SK-N-SH treated with all-trans-retinoic acid at 6 μM for 48 hours (cell line): Measurements from ENCODE around the gene CFAP58.

Experiments
- ATAC-seq: fragments of 200-7000 bp; cut with Tn5 transposase; 3 replicates; pipeline ENCODE4 v1.9.1; 2020; ENCODE audit warnings: mild to moderate bottlenecking, moderate library complexity
- ARNTL ChIP-seq: fragments of 450-650 bp; formaldehyde crosslinking; IDR thresholded peaks from 2 replicates; pipeline ENCODE4 v1.5.0; 2020; ENCODE audit warnings: low read depth, mild to moderate bottlenecking, moderate library complexity, borderline replicate concordance
- BACH2 ChIP-seq: fragments of 250-450 bp; sonication (Bioruptor Pico); IDR thresholded peaks from 2 replicates; pipeline ENCODE4 v1.9.0; 2021; ENCODE audit warnings: mild to moderate bottlenecking, borderline replicate concordance
- CREB5 ChIP-seq: fragments of 250-450 bp; sonication (Bioruptor Pico); IDR thresholded peaks from 2 replicates; pipeline ENCODE4 v1.5.1; 2020; ENCODE audit warnings: low read depth, mild to moderate bottlenecking, moderate library complexity
- CSDC2 ChIP-seq: fragments of 250-450 bp; sonication (Bioruptor Pico); IDR thresholded peaks from 2 replicates; pipeline ENCODE4 v1.5.0; 2020; ENCODE audit warnings: mild to moderate bottlenecking, moderate library complexity
- ESRRG ChIP-seq: fragments of 250-450 bp; sonication (Bioruptor Pico); IDR thresholded peaks from 2 replicates; pipeline ENCODE4 v1.6.1; 2021; ENCODE audit warnings: mild to moderate bottlenecking
- GLIS3 ChIP-seq: fragments of 250-450 bp; sonication (Bioruptor Pico); IDR thresholded peaks from 2 replicates; pipeline ENCODE4 v1.5.0; 2020; ENCODE audit warnings: mild to moderate bottlenecking, moderate library complexity
- ISL1 ChIP-seq: fragments of 250-450 bp; sonication (Bioruptor Pico); IDR thresholded peaks from 2 replicates; pipeline ENCODE4 v2.1.2; 2022; ENCODE audit warnings: mild to moderate bottlenecking, moderate library complexity
- OSR1 ChIP-seq: fragments of 250-450 bp; sonication (Bioruptor Pico); IDR thresholded peaks from 2 replicates; pipeline ENCODE4 v1.8.0; 2022; ENCODE audit warnings: moderate library complexity, mild to moderate bottlenecking, inconsistent platforms
- PATZ1 ChIP-seq: fragments of 250-450 bp; sonication (Bioruptor Pico); IDR thresholded peaks from 2 replicates; pipeline ENCODE4 v1.8.0; 2020; ENCODE audit warnings: mild to moderate bottlenecking, moderate library complexity, borderline replicate concordance
- PPARA ChIP-seq: fragments of 250-450 bp; sonication (Bioruptor Pico); IDR thresholded peaks from 2 replicates; pipeline ENCODE4 v1.5.0; 2020; ENCODE audit warnings: mild to moderate bottlenecking, borderline replicate concordance
- RARB ChIP-seq: fragments of 250-450 bp; sonication (Bioruptor Pico); IDR thresholded peaks from 2 replicates; pipeline ENCODE4 v1.8.0; 2021; ENCODE audit warnings: mild to moderate bottlenecking, moderate library complexity
- SNAI2 ChIP-seq: fragments of 250-450 bp; sonication (Bioruptor Pico); IDR thresholded peaks from 2 replicates; pipeline ENCODE4 v1.5.0; 2020; ENCODE audit warnings: mild to moderate bottlenecking, moderate library complexity
- TCF4 ChIP-seq: fragments of 250-450 bp; sonication (Bioruptor Pico); IDR thresholded peaks from 2 replicates; pipeline ENCODE4 v1.8.0; 2021; ENCODE audit warnings: mild to moderate bottlenecking, moderate library complexity, borderline replicate concordance
- TOX ChIP-seq: fragments of 250-450 bp; sonication (Bioruptor Pico); IDR thresholded peaks from 2 replicates; pipeline ENCODE4 v1.8.0; 2021; ENCODE audit warnings: mild to moderate bottlenecking, moderate library complexity, borderline replicate concordance
- ZC3H10 ChIP-seq: fragments of 250-450 bp; sonication (Bioruptor Pico); IDR thresholded peaks from 2 replicates; pipeline ENCODE4 v1.5.1; 2021; ENCODE audit warnings: mild to moderate bottlenecking, moderate library complexity
- ZFP3 ChIP-seq: fragments of 250-450 bp; sonication (Bioruptor Pico); IDR thresholded peaks from 2 replicates; pipeline ENCODE4 v1.5.0; 2020; ENCODE audit warnings: mild to moderate bottlenecking, moderate library complexity
- ZFP30 ChIP-seq: fragments of 450-650 bp; formaldehyde crosslinking; IDR thresholded peaks from 2 replicates; pipeline ENCODE4 v1.5.0; 2022; ENCODE audit warnings: mild to moderate bottlenecking, moderate library complexity
- ZNF565 ChIP-seq: fragments of 450-650 bp; formaldehyde crosslinking; conservative IDR thresholded peaks from 2 replicates; pipeline ENCODE4 v1.5.0; 2020; ENCODE audit warnings: low read depth, mild to moderate bottlenecking, moderate library complexity
- ZNF70 ChIP-seq: fragments of 450-650 bp; formaldehyde crosslinking; IDR thresholded peaks from 2 replicates; pipeline ENCODE4 v1.5.0; 2020; ENCODE audit warnings: mild to moderate bottlenecking, moderate library complexity
- ZNF8 ChIP-seq: fragments of 450-650 bp; formaldehyde crosslinking; IDR thresholded peaks from 2 replicates; pipeline ENCODE4 v1.5.0; 2020; ENCODE audit warnings: mild to moderate bottlenecking, moderate library complexity
- TF ChIP-seq, protein P1 (sequence below): fragments of 250-450 bp; sonication (Bioruptor Pico); IDR thresholded peaks from 2 replicates; pipeline ENCODE4 v1.8.0; 2021; ENCODE audit warnings: low read depth, mild to moderate bottlenecking, moderate library complexity, borderline replicate concordance
- TF ChIP-seq, protein P2 (sequence below): fragments of 250-450 bp; sonication (Bioruptor Pico); IDR thresholded peaks from 2 replicates; pipeline ENCODE4 v1.5.0; 2020; ENCODE audit warnings: mild to moderate bottlenecking, moderate library complexity
- TF ChIP-seq, protein P3 (sequence below): fragments of 250-450 bp; sonication (Bioruptor Pico); IDR thresholded peaks from 2 replicates; pipeline ENCODE4 v1.5.1; 2021; ENCODE audit warnings: mild to moderate bottlenecking, moderate library complexity

The CFAP58 gene

DNA sequence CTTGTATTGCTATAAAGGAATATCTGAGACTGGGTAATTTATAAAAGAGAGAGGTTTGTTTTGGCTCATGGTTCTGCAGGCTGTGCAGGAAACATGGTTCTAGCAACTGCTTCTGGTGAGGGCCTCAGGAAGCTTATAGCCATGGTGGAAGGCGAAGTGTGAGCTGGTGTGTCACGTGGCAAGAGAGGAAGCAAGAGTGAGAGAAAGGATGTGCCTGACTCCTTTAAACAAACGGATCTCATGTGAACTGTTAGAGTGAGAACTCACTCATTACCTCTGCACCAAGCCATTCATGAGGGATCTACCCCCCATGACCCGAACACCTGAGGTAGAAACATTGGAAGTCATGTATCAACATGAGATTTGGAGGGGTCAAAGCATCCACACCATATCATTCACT, 7.7 kb upstream of the CFAP58 start:
- no peak for TF ChIP-seq RARB (CRISPR knock-in tag)
- TF ChIP-seq ZNF565 (CRISPR knock-in tag), result no peak
- no peak for TF ChIP-seq CSDC2 (CRISPR knock-in tag)
- TF ChIP-seq, protein P1, sequence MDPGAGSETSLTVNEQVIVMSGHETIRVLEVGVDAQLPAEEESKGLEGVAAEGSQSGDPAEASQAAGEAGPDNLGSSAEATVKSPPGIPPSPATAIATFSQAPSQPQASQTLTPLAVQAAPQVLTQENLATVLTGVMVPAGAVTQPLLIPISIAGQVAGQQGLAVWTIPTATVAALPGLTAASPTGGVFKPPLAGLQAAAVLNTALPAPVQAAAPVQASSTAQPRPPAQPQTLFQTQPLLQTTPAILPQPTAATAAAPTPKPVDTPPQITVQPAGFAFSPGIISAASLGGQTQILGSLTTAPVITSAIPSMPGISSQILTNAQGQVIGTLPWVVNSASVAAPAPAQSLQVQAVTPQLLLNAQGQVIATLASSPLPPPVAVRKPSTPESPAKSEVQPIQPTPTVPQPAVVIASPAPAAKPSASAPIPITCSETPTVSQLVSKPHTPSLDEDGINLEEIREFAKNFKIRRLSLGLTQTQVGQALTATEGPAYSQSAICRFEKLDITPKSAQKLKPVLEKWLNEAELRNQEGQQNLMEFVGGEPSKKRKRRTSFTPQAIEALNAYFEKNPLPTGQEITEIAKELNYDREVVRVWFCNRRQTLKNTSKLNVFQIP (CRISPR knock-in tag), result no peak
- TF ChIP-seq TOX (CRISPR knock-in tag), result no peak
- TF ChIP-seq ZNF8, result no peak
- no peak for TF ChIP-seq ZC3H10 (CRISPR knock-in tag)
- no peak for TF ChIP-seq PPARA
- TF ChIP-seq ESRRG (CRISPR knock-in tag), result no peak
- TF ChIP-seq ZFP30 (CRISPR knock-in tag), result no peak
- no peak for TF ChIP-seq ISL1 (CRISPR knock-in tag)
- TF ChIP-seq CREB5, result no peak
- TF ChIP-seq SNAI2, result no peak
- TF ChIP-seq, protein P2, sequence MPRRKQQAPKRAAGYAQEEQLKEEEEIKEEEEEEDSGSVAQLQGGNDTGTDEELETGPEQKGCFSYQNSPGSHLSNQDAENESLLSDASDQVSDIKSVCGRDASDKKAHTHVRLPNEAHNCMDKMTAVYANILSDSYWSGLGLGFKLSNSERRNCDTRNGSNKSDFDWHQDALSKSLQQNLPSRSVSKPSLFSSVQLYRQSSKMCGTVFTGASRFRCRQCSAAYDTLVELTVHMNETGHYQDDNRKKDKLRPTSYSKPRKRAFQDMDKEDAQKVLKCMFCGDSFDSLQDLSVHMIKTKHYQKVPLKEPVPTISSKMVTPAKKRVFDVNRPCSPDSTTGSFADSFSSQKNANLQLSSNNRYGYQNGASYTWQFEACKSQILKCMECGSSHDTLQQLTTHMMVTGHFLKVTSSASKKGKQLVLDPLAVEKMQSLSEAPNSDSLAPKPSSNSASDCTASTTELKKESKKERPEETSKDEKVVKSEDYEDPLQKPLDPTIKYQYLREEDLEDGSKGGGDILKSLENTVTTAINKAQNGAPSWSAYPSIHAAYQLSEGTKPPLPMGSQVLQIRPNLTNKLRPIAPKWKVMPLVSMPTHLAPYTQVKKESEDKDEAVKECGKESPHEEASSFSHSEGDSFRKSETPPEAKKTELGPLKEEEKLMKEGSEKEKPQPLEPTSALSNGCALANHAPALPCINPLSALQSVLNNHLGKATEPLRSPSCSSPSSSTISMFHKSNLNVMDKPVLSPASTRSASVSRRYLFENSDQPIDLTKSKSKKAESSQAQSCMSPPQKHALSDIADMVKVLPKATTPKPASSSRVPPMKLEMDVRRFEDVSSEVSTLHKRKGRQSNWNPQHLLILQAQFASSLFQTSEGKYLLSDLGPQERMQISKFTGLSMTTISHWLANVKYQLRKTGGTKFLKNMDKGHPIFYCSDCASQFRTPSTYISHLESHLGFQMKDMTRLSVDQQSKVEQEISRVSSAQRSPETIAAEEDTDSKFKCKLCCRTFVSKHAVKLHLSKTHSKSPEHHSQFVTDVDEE (CRISPR knock-in tag), result no peak
- TF ChIP-seq GLIS3 (CRISPR knock-in tag), result no peak
- TF ChIP-seq BACH2 (CRISPR knock-in tag), result no peak
- TF ChIP-seq ARNTL (CRISPR knock-in tag), result no peak
- no peak for TF ChIP-seq ZNF70 (CRISPR knock-in tag)
- TF ChIP-seq TCF4, result no peak
- TF ChIP-seq ZFP3 (CRISPR knock-in tag), result no peak
- no peak for ATAC-seq

GRCh38 chr10:104347295-104348045, 6.2 kb upstream of the CFAP58 start:
- ATAC-seq, result no peak
- TF ChIP-seq ZNF565 (CRISPR knock-in tag), result no peak
- no peak for TF ChIP-seq ISL1 (CRISPR knock-in tag)
- TF ChIP-seq ZNF70 (CRISPR knock-in tag), result no peak
- no peak for TF ChIP-seq OSR1 (CRISPR knock-in tag)
- TF ChIP-seq TCF4, result no peak
- no peak for TF ChIP-seq ESRRG (CRISPR knock-in tag)
- TF ChIP-seq ZC3H10 (CRISPR knock-in tag), result no peak
- no peak for TF ChIP-seq CSDC2 (CRISPR knock-in tag)
- TF ChIP-seq, protein P3, sequence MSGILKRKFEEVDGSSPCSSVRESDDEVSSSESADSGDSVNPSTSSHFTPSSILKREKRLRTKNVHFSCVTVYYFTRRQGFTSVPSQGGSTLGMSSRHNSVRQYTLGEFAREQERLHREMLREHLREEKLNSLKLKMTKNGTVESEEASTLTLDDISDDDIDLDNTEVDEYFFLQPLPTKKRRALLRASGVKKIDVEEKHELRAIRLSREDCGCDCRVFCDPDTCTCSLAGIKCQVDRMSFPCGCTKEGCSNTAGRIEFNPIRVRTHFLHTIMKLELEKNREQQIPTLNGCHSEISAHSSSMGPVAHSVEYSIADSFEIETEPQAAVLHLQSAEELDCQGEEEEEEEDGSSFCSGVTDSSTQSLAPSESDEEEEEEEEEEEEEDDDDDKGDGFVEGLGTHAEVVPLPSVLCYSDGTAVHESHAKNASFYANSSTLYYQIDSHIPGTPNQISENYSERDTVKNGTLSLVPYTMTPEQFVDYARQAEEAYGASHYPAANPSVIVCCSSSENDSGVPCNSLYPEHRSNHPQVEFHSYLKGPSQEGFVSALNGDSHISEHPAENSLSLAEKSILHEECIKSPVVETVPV, result no peak
- TF ChIP-seq GLIS3 (CRISPR knock-in tag), result no peak

DNA sequence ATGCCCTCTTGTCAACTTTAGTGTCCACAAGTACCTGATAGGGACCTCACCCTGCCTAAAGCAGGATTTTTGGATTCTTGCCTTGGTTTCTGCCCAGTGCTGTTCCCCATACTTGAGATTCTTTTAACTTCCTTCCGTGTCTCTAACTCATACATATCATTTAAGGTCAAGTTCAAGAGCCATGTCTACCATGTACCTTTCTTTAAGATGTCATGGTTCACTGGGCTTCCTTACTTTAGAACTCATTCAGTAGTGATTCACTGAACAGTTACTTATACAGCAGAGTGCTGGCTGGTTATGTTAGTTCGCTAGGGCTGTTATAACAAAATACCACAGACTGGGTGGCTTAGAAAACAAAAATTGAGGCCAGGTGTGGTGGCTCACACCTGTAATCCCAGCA, 5.0 kb upstream of the CFAP58 start:
- no peak for TF ChIP-seq TCF4
- TF ChIP-seq PATZ1 (CRISPR knock-in tag), result no peak
- TF ChIP-seq PPARA, result no peak
- no peak for TF ChIP-seq SNAI2
- TF ChIP-seq ZNF565 (CRISPR knock-in tag), result no peak
- no peak for TF ChIP-seq TOX (CRISPR knock-in tag)
- TF ChIP-seq, protein P3, result no peak
- no peak for ATAC-seq
